Activated CD8-positive, alpha-beta T cell treated with anti-CD3 and anti-CD28 coated beads, Interleukin-2, amount 10 ng/mL, durations not matched to agents 7 days and 5 days (primary cell): ENCODE results near the gene NCAPG. TPM values are rescaled to one million over a fixed set of nuclear protein-coding genes. Genes with fewer than 3 reads are reported as not detected.

ENCODE experiments used
- ATAC-seq: fragments of 150-1000 bp; cut with Tn5 transposase; one replicate; pipeline ENCODE4 v1.10.0; 2021; ENCODE audit warnings: moderate library complexity
- CTCF ChIA-PET: fragments of 350-600 bp; sonication (Branson Sonifier 250); formaldehyde crosslinking; loops from one replicate; lab custom pipeline; 2021; ENCODE audit warnings: antibody characterized with exemption; lab: Charles Lee
- POLR2A ChIA-PET: fragments of 350-600 bp; sonication (Branson Sonifier 250); formaldehyde crosslinking; loops from one replicate; lab custom pipeline; 2021; ENCODE audit warnings: antibody characterized with exemption; lab: Charles Lee
- DNase-seq: peaks from one replicate; pipeline ENCODE4 v3.0.0-alpha.2; 2020
- H3K27ac Mint-ChIP-seq: one replicate; pipeline ENCODE4 v1.8.0; 2021; ENCODE audit warnings: mild to moderate bottlenecking, mixed read lengths
- H3K27me3 Mint-ChIP-seq: one replicate; pipeline ENCODE4 v1.8.0; 2021; ENCODE audit warnings: low read depth, mixed read lengths
- H3K36me3 Mint-ChIP-seq: one replicate; pipeline ENCODE4 v1.8.0; 2021; ENCODE audit warnings: low read depth, mixed read lengths
- H3K4me1 Mint-ChIP-seq: one replicate; pipeline ENCODE4 v1.8.0; 2021; ENCODE audit warnings: low read depth, mixed read lengths
- H3K4me3 Mint-ChIP-seq: one replicate; pipeline ENCODE4 v1.8.0; 2021; ENCODE audit warnings: mild to moderate bottlenecking, mixed read lengths
- H3K9me3 Mint-ChIP-seq: one replicate; pipeline ENCODE4 v1.8.0; 2022; ENCODE audit warnings: mixed read lengths; ENCODE audit not compliant: insufficient read depth
- total RNA-seq, 2 experiments: library from RNA; stranded (reverse); gene quantifications; one replicate each; pipeline ENCODE4 v1.2.3, GENCODE V29; 2021

Gene NCAPG
- total RNA-seq, 2 experiments from 2014 or later, result 92.5 to 93.5 TPM

- Mint-ChIP-seq H3K36me3 (peaks cover 51% of the 10 kb centered on the region), H3K27ac (no peak overlapping the region), H3K4me3 (no peak overlapping the region), H3K9me3 (no peaks in the 10 kb centered on the region), H3K27me3 (no peaks in the 10 kb centered on the region), H3K4me1 (peaks cover 34% of the 10 kb centered on the region)
- no peak for ATAC-seq
- DNase-seq, result no peak
- POLR2A ChIA-PET, result no interaction called here
- CTCF ChIA-PET, result interaction anchor here (0.7 to 2.9 kb wide), 5 partner anchors 11 to 293 kb away, joined by 3 to 21 read pairs (median 3); no protein-coding TSS in a partner anchor
Observed at GRCh38 chr4:17805580-17806155, 5.1 kb upstream of the NCAPG start.

GRCh38 chr4:17807446-17807845 lies 3.3 kb upstream of the NCAPG start:
- CTCF ChIA-PET, result interaction anchor here (1.1 to 4.3 kb wide), 4 partner anchors 9 to 259 kb away, joined by 3 to 46 read pairs (median 10); no protein-coding TSS in a partner anchor

DNA sequence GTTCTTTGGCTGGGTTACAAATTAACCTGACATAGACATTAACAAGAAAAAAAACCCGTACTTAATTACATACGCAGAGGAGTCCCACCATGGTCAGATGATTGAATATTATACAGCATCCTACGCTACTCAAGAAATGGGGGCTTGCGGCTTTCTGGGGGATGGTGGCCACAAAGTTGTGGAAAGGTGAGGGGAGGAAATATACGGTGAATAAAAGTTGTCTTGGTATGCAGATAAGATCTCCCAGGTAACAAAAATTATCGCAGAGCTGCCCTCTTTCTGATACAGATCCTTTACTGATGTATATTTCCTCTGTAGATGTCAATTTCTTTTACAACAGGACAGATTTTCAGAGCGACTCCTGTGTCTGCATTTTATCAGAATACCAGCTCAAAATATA lies 1.1 kb upstream of the NCAPG start:
- CTCF ChIA-PET, result interaction anchor here (0.7 to 4.3 kb wide), 9 partner anchors 12 to 298 kb away, joined by 3 to 46 read pairs (median 3); partner anchors contain the start of gene QDPR
- ATAC-seq, result no peak

More at GRCh38 chr4:17807446-17807845, 3.3 kb upstream of the NCAPG start:
- peak overlapping the region; percentile 92 for H3K4me3 Mint-ChIP-seq
- H3K27me3 Mint-ChIP-seq, result no peaks in the 10 kb centered on the region
- POLR2A ChIA-PET, result interaction anchor here (0.6 to 1.3 kb wide), 3 partner anchors 10 to 258 kb away, joined by 3 to 4 read pairs (median 3); no protein-coding TSS in a partner anchor
- peaks cover 37% of the 10 kb centered on the region for H3K4me1 Mint-ChIP-seq
- DNase-seq (no peak), ATAC-seq (no peak)
- H3K9me3 Mint-ChIP-seq, result no peaks in the 10 kb centered on the region
- H3K27ac Mint-ChIP-seq, result no peak overlapping the region
- peaks cover 56% of the 10 kb centered on the region for H3K36me3 Mint-ChIP-seq

GRCh38 chr4:17811078-17811603 lies 362 bp downstream of the NCAPG start:
- peak; percentile 44 for ATAC-seq
- peaks cover 47% of the 10 kb centered on the region for H3K4me1 Mint-ChIP-seq
- H3K27ac Mint-ChIP-seq, result peak overlapping the region; percentile 100
- peak overlapping the region; percentile 92 for H3K4me3 Mint-ChIP-seq
- peak; percentile 45 for DNase-seq
- peaks cover 59% of the 10 kb centered on the region for H3K36me3 Mint-ChIP-seq
- H3K27me3 Mint-ChIP-seq, result no peaks in the 10 kb centered on the region
- CTCF ChIA-PET, result interaction anchor here (4.3 kb wide), 1 partner anchor 262 kb away, joined by 46 read pairs; no protein-coding TSS in a partner anchor
- POLR2A ChIA-PET, result interaction anchor here (0.6 to 4.2 kb wide), 9 partner anchors 10 to 265 kb away, joined by 3 to 46 read pairs (median 5); partner anchors contain the start of genes LAP3 and MED28
- no peaks in the 10 kb centered on the region for H3K9me3 Mint-ChIP-seq

More for the DNA sequence above, 1.1 kb upstream of the NCAPG start:
- Mint-ChIP-seq H3K9me3 (no peaks in the 10 kb centered on the region), H3K4me3 (peak overlapping the region; percentile 92), H3K36me3 (peaks cover 50% of the 10 kb centered on the region), H3K27ac (peak overlapping the region; percentile 100), H3K4me1 (peaks cover 51% of the 10 kb centered on the region), H3K27me3 (no peaks in the 10 kb centered on the region)
- POLR2A ChIA-PET, result interaction anchor here (0.7 to 4.2 kb wide), 10 partner anchors 9 to 261 kb away, joined by 3 to 46 read pairs (median 4); partner anchors contain the start of genes LAP3 and MED28
- DNase-seq, result peak; percentile 38

- ATAC-seq (no peak), DNase-seq (no peak)
- ChIA-PET POLR2A (interaction anchor here (1.2 to 3.5 kb wide), 2 partner anchors 198 to 234 kb away, joined by 3 to 23 read pairs; partner anchors contain the start of gene MED28), CTCF (interaction anchor here (0.8 kb wide), 1 partner anchor 13 kb away, joined by 3 read pairs; no protein-coding TSS in a partner anchor)
- H3K27ac Mint-ChIP-seq, result peak overlapping the region; percentile 82
- no peaks in the 10 kb centered on the region for H3K27me3 Mint-ChIP-seq
- peak overlapping the region; percentile 92 for H3K4me3 Mint-ChIP-seq
- peaks cover 41% of the 10 kb centered on the region for H3K4me1 Mint-ChIP-seq
- no peaks in the 10 kb centered on the region for H3K9me3 Mint-ChIP-seq
- H3K36me3 Mint-ChIP-seq, result peaks cover 64% of the 10 kb centered on the region
Observed at GRCh38 chr4:17812125-17812524, 1.3 kb downstream of the NCAPG start.

- Mint-ChIP-seq H3K36me3 (peaks cover 64% of the 10 kb centered on the region), H3K4me3 (peak overlapping the region; percentile 92), H3K4me1 (peaks cover 40% of the 10 kb centered on the region), H3K27ac (no peak overlapping the region), H3K9me3 (no peaks in the 10 kb centered on the region), H3K27me3 (no peaks in the 10 kb centered on the region)
- no peak for DNase-seq
- POLR2A ChIA-PET, result interaction anchor here (1.2 kb wide), 1 partner anchor 234 kb away, joined by 3 read pairs; no protein-coding TSS in a partner anchor
- CTCF ChIA-PET, result no interaction called here
- ATAC-seq, result no peak
Observed at GRCh38 chr4:17812801-17813200, 2.0 kb downstream of the NCAPG start.

DNA sequence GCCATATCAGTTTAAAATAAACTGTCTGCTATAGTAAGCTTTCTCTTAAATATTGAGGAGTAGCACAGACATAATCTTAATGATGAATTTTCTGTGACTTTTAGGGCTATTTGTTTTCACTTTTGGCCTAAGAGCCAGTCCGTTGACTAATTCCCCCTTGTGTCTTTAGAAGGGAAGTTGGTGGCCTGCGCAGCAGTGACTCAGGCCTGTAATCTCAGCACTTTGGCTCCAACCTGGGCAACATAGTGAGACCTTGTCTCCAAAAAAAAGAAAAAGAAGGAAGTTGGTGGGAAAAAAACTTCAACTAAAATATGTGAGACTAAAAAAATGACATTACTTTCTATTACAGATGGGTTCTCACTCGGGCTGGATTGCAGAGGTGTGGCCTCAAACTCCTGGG lies 3.4 kb downstream of the NCAPG start:
- ATAC-seq, result no peak
- Mint-ChIP-seq H3K36me3 (peaks cover 60% of the 10 kb centered on the region), H3K4me3 (no peak overlapping the region), H3K4me1 (peaks cover 35% of the 10 kb centered on the region), H3K9me3 (no peaks in the 10 kb centered on the region), H3K27ac (no peak overlapping the region), H3K27me3 (no peaks in the 10 kb centered on the region)
- ChIA-PET POLR2A (no interaction called here), CTCF (interaction anchor here (0.8 kb wide), 1 partner anchor 199 kb away, joined by 3 read pairs; no protein-coding TSS in a partner anchor)
- no peak for DNase-seq

DNA sequence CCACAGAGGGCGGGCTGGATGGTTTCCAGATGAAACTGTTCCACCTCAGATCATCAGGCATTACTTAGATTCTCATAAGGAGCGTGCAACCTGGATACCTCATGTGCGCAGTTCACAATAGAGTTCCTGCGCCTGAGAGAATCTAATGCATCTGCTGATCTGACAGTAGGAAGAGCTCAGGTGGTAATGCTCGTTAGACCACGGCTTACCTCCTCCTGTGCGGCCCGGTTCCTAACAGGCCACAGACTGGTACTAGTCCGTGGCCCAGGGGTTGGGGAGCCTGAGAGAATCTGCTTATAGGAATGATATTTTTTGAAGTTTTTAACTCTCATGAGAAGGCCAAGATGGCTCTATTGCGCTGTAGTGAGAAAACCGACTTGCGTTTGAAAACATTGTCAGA lies 5.4 kb downstream of the NCAPG start:
- Mint-ChIP-seq H3K27me3 (no peaks in the 10 kb centered on the region), H3K9me3 (no peaks in the 10 kb centered on the region), H3K4me3 (no peak overlapping the region), H3K4me1 (peaks cover 34% of the 10 kb centered on the region), H3K36me3 (peaks cover 68% of the 10 kb centered on the region), H3K27ac (no peak overlapping the region)
- no peak for DNase-seq
- ChIA-PET CTCF (interaction anchor here (1.0 to 2.8 kb wide), 13 partner anchors 9 to 779 kb away, joined by 3 to 20 read pairs (median 7); no protein-coding TSS in a partner anchor), POLR2A (no interaction called here)
- ATAC-seq, result no peak

DNA sequence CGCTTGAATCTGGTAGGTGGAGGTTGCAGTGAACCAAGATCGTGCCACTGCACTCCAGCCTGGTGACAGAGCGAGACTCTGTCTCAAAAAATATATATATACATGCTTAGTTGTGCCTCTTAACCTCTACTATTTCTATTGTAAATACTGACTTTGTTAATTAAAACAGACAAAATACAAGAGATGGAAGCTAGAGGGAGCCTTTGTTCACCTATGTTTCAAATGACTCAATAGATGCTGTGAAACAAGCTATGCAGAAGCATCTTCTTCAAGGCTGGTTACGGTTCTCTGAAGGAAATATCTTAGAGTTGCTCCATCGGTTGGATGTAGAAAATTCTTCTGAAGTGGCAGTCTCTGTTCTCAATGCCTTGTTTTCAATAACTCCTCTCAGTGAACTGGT lies 6.2 kb downstream of the NCAPG start:
- peak; percentile 78 for ATAC-seq
- H3K4me3 Mint-ChIP-seq, result no peak overlapping the region
- peaks cover 67% of the 10 kb centered on the region for H3K36me3 Mint-ChIP-seq
- no peaks in the 10 kb centered on the region for H3K27me3 Mint-ChIP-seq
- CTCF ChIA-PET, result interaction anchor here (0.7 to 2.8 kb wide), 23 partner anchors 10 to 778 kb away, joined by 3 to 20 read pairs (median 4); no protein-coding TSS in a partner anchor
- POLR2A ChIA-PET, result no interaction called here
- H3K9me3 Mint-ChIP-seq, result no peaks in the 10 kb centered on the region
- peaks cover 36% of the 10 kb centered on the region for H3K4me1 Mint-ChIP-seq
- DNase-seq, result no peak
- H3K27ac Mint-ChIP-seq, result peak overlapping the region; percentile 68

- Mint-ChIP-seq H3K36me3 (peaks cover 68% of the 10 kb centered on the region), H3K4me1 (peaks cover 15% of the 10 kb centered on the region), H3K9me3 (no peaks in the 10 kb centered on the region), H3K27me3 (no peaks in the 10 kb centered on the region), H3K4me3 (no peak overlapping the region), H3K27ac (no peak overlapping the region)
- ATAC-seq, result no peak
- CTCF ChIA-PET, result no interaction called here
- POLR2A ChIA-PET, result no interaction called here
- DNase-seq, result no peak
Observed at GRCh38 chr4:17823871-17824669, 13.3 kb downstream of the NCAPG start.

DNA sequence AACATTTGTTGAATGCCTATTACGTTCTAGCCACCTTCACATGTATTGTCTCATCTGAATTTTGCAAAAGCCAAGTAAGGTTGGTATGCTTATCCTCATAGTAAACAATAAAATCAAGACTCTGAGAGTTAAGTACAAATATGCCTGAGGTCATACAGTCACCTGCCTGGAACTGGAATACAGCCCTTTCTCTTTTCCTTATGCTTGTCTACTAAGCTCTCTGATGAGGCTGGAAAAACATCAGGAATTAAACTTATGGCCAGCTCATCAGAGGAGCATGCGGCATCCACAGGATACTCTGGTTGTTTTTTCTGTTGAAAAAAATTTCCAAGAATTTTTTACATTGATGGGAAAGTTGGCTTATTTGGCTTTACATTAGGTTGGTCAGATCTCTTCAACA lies 35.5 kb downstream of the NCAPG start:
- CTCF ChIA-PET, result no interaction called here
- Mint-ChIP-seq H3K36me3 (peaks cover 67% of the 10 kb centered on the region), H3K9me3 (peaks cover 3% of the 10 kb centered on the region)

More for the DNA sequence above, 35.5 kb downstream of the NCAPG start:
- DNase-seq, result no peak
- no peak for ATAC-seq
- Mint-ChIP-seq H3K27ac (no peak overlapping the region), H3K27me3 (no peaks in the 10 kb centered on the region), H3K4me3 (no peak overlapping the region), H3K4me1 (no peaks in the 10 kb centered on the region)
- POLR2A ChIA-PET, result interaction anchor here (0.5 kb wide), 1 partner anchor 81 kb away, joined by 3 read pairs; no protein-coding TSS in a partner anchor
